HG03575 (cell line): Measurements from ENCODE around the gene HNRNPC.
"Not testable (repeated sequence)": the region's sequence is repeated elsewhere in the genome, so short reads cannot be mapped to it uniquely, and the experiment has no call there.

Experiments
- ATAC-seq: cut with Tn5 transposase; IDR thresholded peaks from one replicate; pipeline ENCODE4 v1.9.1; 2021; ENCODE audit not compliant: unreplicated experiment, insufficient number of reproducible peaks, low FRiP score; ENCODE audit errors: extremely low read depth

Gene HNRNPC

GRCh38 chr14:21269252-21270046 is at the start of gene HNRNPC:
TSS of gene HNRNPC (minus strand) at chr14:21269442. CDS start at chr14:21234193, 35,249 bp downstream.
- peak; percentile 84 for ATAC-seq

GRCh38 chr14:21317398-21317797 is 48.2 kb upstream of the HNRNPC start:
- no peak for ATAC-seq

- ATAC-seq, result no peak
These were observed 44.3 kb upstream of the HNRNPC start for GRCh38 chr14:21313512-21313911.

GRCh38 chr14:21311614-21312013 is 42.4 kb upstream of the HNRNPC start:
- ATAC-seq, result no peak

- no peak for ATAC-seq
These were observed 40.7 kb upstream of the HNRNPC start for GRCh38 chr14:21309956-21310355.

GRCh38 chr14:21309238-21309636 is 40.0 kb upstream of the HNRNPC start:
- ATAC-seq, result no peak

GRCh38 chr14:21308479-21309237 is 39.4 kb upstream of the HNRNPC start:
- ATAC-seq, result peak; percentile 54

GRCh38 chr14:21308132-21308478 is 38.9 kb upstream of the HNRNPC start:
- ATAC-seq, result no peak

- ATAC-seq, result no peak
These were observed 38.4 kb upstream of the HNRNPC start for GRCh38 chr14:21307637-21308036.

GRCh38 chr14:21302836-21303140 is 33.5 kb upstream of the HNRNPC start:
- not testable (repeated sequence) for ATAC-seq

- no peak for ATAC-seq
These were observed 33.0 kb upstream of the HNRNPC start for GRCh38 chr14:21302013-21302835.

GRCh38 chr14:21300892-21301291 is 31.6 kb upstream of the HNRNPC start:
- ATAC-seq, result no peak

- no peak for ATAC-seq
These were observed 30.4 kb upstream of the HNRNPC start for GRCh38 chr14:21299562-21300130.

- no peak for ATAC-seq
These were observed 29.1 kb upstream of the HNRNPC start for GRCh38 chr14:21298358-21298757.

GRCh38 chr14:21294026-21294425 is 24.8 kb upstream of the HNRNPC start:
- not testable (repeated sequence) for ATAC-seq

GRCh38 chr14:21287168-21287567 is 17.9 kb upstream of the HNRNPC start:
- no peak for ATAC-seq

- ATAC-seq, result not testable (repeated sequence)
These were observed 17.3 kb upstream of the HNRNPC start for GRCh38 chr14:21286516-21286915.

- not testable (repeated sequence) for ATAC-seq
These were observed 12.7 kb upstream of the HNRNPC start for GRCh38 chr14:21281917-21282316.

GRCh38 chr14:21279783-21280182 is 10.5 kb upstream of the HNRNPC start, which contains the start of gene RPGRIP1:
TSS of gene RPGRIP1 (plus strand) at chr14:21280083. CDS start at chr14:21287977, 7,894 bp downstream.
- ATAC-seq, result no peak
